Activated CD8-positive, alpha-beta memory T cell treated with anti-CD3 and anti-CD28 coated beads for 1 hour (primary cell): Measurements from ENCODE around the gene SEPTIN10.

ENCODE experiments used
- DNase-seq, 2 donors: peaks; one replicate each; pipeline ENCODE4 v3.0.0-alpha.2; 2020; ENCODE audit warnings: low read depth in 1 of 2; ENCODE audit errors: extremely low read depth in 1 of 2

SEPTIN10 gene

DNA sequence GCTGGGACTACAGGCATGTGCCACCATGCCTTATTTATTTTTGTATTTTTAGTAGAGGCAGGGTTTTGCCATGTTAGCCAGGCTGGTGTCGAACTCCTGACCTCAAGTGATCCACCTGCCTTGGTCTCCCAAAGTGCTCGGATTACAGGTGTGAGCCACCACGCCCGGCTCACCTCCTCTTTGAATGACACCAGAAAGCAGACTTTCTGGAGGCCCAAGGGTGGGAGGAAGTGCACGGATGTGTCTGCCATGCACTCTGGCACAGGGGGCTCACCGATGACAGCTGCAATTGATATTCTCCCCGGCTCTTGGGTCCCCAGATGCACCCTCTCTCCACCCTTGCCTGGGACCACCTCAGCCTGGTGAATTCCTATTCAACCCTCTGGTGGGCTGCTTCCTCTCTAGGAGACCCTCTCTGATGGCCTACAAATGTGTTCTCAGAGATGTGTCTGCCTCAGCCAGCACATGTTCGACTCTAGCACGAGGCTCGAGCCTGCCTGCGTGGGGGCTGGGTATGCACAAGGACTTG lies 87.3 kb downstream of the SEPTIN10 start:
- no peak for DNase-seq

DNA sequence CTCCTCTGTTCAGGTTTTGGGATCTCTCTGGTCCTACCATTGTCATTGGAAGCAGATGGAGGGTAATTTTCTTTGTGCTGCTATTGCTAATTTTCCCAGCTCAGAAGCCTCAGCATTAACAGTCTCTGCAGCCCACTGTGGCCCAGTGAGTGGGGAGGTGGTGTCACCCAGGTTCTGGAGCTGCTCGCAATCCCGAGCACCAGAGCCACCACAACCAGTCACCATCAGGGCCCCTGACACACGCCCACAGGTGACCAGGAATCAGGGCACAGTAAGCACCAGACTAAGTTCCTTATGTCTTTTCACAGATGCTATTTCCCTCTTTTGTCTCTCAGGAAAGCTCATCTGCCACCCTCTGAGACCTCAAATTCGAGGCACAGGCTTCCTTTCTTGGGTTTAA lies 87.9 kb downstream of the SEPTIN10 start:
- DNase-seq: no peak

DNA sequence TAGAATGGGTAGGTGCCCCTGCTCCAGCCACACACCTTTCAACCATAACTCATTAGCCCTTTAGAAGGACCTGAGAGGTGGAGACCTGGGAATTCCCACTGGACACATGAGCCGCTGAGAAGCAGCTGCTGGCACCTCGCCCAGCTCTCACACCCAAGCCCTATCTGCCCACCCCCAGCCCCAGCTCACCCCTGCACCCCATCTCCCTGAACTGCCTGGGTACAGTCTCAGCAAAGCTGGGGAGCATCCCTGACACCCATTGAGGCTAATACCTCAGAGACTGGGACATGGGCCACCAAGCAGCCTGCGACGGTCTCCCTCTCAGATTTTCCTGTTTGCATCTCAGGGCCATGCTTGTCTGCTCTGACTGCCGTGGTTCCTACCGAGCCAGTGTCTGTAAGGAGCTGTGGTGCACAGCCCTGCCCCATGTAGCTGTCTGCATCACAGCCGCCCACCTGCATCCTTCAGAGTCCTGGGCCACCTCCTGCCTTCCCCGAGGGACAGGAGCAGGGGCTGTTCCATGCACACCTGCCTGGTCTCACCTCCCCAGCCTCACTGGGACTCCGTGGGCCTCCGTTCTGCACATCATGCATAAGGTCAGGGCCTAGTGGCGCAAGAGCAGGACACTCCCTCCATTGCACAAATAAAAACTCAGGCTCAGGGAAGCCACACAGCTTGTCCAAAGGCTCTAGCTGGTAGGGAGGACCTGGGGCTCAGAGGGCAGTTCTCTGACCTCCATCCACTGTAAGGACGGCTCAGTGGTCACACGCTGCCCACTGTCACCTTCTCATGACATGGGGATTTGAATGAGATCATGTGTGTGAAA lies 90.0 kb downstream of the SEPTIN10 start:
- DNase-seq: no peak

GRCh38 chr2:109523121-109523520 lies 90.6 kb downstream of the SEPTIN10 start:
- no peak for DNase-seq

DNA sequence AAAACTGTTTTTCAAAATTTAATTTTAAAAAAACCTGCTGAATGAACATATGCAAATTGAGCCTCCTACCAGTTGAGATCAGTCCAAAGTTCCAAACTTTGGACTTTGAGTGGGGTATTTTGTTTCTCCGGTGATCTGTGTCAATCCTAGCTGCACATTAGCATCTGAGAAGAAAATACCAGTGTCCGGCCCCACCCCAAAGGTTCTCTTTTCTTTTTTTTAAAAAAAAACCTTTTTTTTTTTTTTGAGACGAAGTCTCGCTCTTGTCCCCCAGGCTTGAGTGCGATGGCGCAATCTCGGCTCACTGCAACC lies 91.7 kb downstream of the SEPTIN10 start:
- DNase-seq: no peak

DNA sequence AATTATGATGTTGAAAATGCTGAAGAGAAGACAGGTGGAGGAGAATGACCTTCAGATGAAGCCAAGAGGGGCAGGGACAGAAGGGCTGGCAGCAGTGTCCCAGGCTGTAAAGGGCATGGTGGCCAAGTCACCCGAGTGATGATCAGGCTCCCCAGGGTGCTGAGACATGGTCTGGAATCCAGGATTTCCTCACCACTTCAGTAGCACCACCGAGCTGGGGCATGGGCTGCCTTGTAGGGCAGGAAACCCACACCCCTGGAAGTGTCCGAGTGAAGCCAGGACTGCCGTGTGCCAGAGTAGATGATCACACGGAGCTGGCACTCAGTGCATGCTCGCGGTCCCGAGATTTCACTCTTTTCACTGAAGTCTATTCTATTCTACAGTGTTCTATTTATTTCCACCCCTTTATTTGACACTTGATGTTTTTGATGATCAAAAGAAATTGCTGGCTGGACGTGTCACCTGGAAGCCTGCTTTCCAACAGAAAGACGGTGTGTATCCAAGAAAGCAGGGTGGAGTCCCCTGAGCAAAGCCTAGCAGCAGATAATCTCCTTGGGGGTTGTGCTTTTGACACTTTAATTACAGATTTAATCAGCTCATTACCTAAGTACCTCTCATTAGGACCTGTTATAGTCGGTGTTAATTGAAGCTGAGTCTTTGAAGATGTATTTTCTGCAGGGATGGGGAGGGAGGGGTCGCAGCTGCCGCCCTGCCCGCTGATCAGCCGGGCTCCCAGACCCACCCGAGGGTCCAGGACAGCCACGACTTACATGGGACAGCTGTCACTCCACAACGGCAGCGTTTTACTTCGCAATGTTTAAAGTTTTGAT lies 92.3 kb downstream of the SEPTIN10 start:
- no peak for DNase-seq

GRCh38 chr2:109519513-109519912 lies 94.3 kb downstream of the SEPTIN10 start:
- DNase-seq: no peak

DNA sequence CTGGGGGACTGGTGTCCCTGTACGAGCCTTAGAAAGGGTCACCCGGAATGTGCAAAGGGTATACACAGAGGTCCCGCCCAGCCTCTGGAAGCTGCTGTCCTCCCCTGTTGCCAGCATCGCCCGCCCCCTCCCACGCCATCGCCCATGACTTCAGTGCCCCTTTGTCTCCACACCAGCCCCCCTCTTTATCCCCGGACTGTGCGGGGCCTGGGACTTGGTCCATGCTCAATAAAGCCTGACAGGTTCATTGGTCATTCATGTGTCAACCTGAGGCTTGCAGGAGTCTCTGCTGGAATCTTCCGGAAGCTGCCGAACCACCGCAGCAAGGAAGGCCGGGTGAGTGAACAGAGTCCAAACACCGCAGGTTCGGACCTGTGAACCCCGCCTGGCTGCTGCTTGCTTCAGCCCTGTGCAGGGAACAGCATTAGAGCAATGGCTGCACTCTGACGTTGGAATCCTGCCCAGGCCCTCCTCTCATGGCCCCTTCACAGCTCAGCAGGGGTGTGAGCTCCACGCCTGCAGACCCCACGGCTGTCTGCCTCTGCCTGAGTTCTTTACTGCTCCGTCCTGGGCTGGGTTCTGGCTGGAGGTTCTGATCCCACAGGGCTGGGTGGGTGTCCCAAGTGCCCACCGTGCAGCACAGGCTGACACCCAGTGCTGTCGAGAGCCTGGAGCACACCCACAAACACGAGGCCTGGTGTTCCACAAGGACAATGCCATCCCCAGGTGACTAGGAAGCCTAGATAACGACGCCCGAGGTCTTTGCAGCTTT lies 96.5 kb downstream of the SEPTIN10 start:
- no peak for DNase-seq

DNA sequence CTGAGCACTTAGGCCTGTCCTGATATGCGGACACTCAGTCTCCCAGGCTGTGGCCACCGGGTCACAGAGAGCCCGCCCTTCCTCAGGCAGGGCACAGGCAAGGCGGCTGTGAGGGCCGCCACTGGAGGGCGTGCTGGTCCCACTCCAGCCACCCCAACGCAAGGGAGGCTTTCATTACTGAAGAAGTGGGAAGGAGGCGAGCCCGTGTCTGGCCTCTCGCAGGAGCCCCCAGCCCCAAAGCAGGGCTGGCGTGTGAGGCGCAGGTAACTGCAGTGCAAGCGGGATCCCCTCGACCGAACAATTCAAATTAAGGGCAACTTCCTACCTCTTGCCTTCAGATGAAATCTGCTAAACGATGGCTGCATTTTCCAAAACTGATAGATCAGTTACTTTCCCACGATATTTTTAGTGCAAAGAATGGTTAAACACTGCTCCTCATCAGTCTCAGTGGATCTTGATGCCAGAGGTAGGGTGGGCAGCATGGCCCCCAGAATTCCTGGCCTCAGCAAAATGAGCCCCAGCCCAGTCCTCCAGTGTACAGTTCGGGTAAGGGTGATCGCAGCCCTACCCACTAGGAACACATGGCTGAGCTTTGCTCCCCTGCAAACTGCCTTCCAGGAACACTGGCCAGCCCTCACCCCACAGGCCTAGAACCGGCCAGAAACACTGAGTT lies 97.2 kb downstream of the SEPTIN10 start:
- DNase-seq: no peak

DNA sequence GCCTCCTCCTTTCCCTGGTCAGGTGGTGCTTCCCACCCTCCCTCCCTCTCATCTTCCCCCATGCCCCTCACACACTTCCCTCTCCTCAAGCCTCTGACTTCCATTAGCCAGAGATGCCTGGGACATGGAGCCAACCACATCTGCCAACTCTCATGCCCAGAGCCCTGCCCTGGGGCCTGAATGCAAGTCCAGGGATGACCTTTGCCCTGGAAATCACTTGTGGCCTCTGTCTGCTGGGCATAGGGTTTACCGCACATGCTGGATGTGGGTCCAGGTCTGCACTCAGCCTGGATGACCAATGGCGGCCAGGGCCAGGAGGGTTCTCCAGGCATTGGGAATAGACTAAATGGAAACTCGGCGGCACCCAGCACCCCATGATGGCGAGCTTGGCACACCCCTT lies 98.9 kb downstream of the SEPTIN10 start:
- DNase-seq: no peak

GRCh38 chr2:109513749-109514588 lies 99.8 kb downstream of the SEPTIN10 start:
- DNase-seq: no peak

- DNase-seq: no peak
Observed at GRCh38 chr2:109513230-109513629, 100.5 kb downstream of the SEPTIN10 start.

GRCh38 chr2:109512076-109512475 lies 101.7 kb downstream of the SEPTIN10 start:
- DNase-seq: no peak

- DNase-seq: no peak
Observed at GRCh38 chr2:109511168-109511567, 102.6 kb downstream of the SEPTIN10 start.

- peak; percentile 38 to 56 for DNase-seq
Observed at GRCh38 chr2:109510136-109511028, 103.4 kb downstream of the SEPTIN10 start.

DNA sequence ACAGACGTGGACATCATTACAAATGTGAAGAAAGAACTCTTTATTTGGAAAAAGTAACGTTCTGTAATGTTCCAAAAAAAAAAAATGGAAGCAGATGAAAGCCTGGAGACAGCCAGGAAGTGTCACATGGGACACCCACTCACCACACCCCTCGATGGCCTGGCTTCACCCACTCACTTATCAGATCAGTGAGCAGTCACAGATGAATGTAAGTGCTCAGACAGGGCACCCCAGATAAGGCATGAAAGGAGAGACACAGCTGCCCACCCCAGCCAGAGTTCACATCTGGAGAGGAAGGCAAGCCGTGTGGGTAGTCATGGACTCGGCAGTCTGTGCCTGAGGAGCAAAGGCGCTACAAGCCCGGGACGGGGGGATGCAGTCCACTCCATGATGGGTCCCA lies 105.2 kb downstream of the SEPTIN10 start:
- DNase-seq: no peak

DNA sequence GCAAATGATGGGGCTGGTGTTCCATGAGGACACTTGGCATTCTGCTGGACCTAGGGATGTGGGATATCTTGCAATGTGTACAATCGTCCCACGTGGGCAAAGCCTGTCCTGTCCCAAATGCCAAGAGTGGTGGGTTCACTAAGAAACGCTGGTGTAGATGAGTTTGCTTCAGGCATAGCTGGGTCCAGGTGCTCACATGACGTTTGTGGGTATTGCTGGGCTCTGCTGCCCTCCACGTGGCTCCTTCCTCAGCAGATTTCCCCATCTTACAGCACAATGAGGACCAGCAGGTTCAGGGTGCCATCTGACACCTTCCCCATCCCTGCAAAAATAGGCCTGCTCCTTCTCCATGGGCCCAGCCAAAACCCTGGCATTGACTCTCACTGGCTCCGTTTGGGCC lies 105.9 kb downstream of the SEPTIN10 start:
- DNase-seq: no peak

DNA sequence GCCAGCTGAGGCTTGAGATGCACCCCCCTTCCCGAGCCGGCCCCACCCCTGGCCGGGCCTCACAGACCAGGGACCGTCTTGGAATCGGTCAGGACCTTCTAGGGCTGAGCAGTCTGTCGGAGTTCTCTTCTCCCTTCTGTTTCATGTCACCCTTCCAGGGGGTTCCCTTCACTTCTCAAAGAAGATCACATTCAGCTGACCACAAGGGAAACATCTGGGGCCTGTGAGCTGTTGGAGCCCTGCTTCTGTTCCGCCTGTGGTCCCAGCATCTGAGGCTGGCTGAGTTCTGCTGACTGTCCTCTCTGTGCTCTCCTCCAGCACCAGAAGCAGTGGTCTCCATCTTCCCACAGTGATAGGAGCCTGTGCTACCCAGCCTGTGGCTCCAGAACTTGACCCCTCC lies 106.5 kb downstream of the SEPTIN10 start:
- no peak for DNase-seq

- no peak for DNase-seq
Observed at GRCh38 chr2:109503191-109503590, 110.6 kb downstream of the SEPTIN10 start.
